ENCODE measurements around the gene RUBCNL. TPM values are rescaled to one million over a fixed set of nuclear protein-coding genes. Genes with fewer than 3 reads are reported as not detected.

Gene RUBCNL
- total RNA-seq, 1 experiment from 2014 or later: 1.4 TPM

- Mint-ChIP-seq H3K4me3 (no peak overlapping the region), H3K9me3 (no peaks in the 10 kb centered on the region), H3K27me3 (ENCODE audit: low read depth) (peaks cover 3% of the 10 kb centered on the region; the same call in 1 of the 2 replicates), H3K27ac (no peak overlapping the region), H3K36me3 (ENCODE audit: insufficient read depth in 1 of 3, low read depth in 3 of 3) (no peaks in the 10 kb centered on the region), H3K4me1 (peaks cover 0 to 4% of the 10 kb centered on the region in 2 experiments; a peak in 2 of 4 replicates)
- no peak overlapping the region for H3K4me2 ChIP-seq (ENCODE audit: insufficient read depth, insufficient read length, low read length)
- H3K18ac ChIP-seq (ENCODE audit: insufficient read length, low read depth, low read length): no peak overlapping the region
- no peak overlapping the region for H3K14ac ChIP-seq (ENCODE audit: insufficient read depth, low read length)
- H3K9ac ChIP-seq (ENCODE audit: extremely low read depth, insufficient read length, low read length): no peak overlapping the region
- H3K4me1 ChIP-seq (ENCODE audit: insufficient read depth, low read length): no peaks in the 10 kb centered on the region
- no peak overlapping the region for H4K91ac ChIP-seq (ENCODE audit: insufficient read length, low read depth, low read length)
- no peak overlapping the region for H2BK20ac ChIP-seq (ENCODE audit: low read depth, low read length, poor library complexity, severe bottlenecking)
- DNase-seq: no peak
- TF ChIP-seq CTCF (conservative IDR thresholded peaks at IDR 0.05): no peak
- H3K9me3 ChIP-seq (ENCODE audit: control insufficient read depth, low read depth, low read length): no peaks in the 10 kb centered on the region
- H2BK12ac ChIP-seq (ENCODE audit: insufficient read length, low read depth, low read length): no peak overlapping the region
- H3K79me2 ChIP-seq (ENCODE audit: insufficient read depth, low read length): no peaks in the 10 kb centered on the region
- H2AK5ac ChIP-seq (ENCODE audit: insufficient read length, low read length): no peak overlapping the region
- H4K5ac ChIP-seq (ENCODE audit: insufficient read length, low read depth, low read length): no peak overlapping the region
- no peak overlapping the region for H3T11ph ChIP-seq (ENCODE audit: low read length)
- no peak overlapping the region for H3K27ac ChIP-seq (ENCODE audit: insufficient read length, low read depth, low read length)
- no peak overlapping the region for H4K8ac ChIP-seq (replicated peaks; ENCODE audit: insufficient read length, low read depth, low read length)
- H3K79me1 ChIP-seq (ENCODE audit: insufficient read depth, low read depth, low read length, poor library complexity, severe bottlenecking): no peaks in the 10 kb centered on the region
- no peak overlapping the region for H3K56ac ChIP-seq (ENCODE audit: insufficient read length, low read depth, low read length)
- no peak overlapping the region for H2BK15ac ChIP-seq (ENCODE audit: low read depth, low read length)
- no peaks in the 10 kb centered on the region for H3K23me2 ChIP-seq (ENCODE audit: insufficient read length, low read depth, low read length, poor library complexity, severe bottlenecking)
- H2BK120ac ChIP-seq (ENCODE audit: low read depth, low read length, poor library complexity, severe bottlenecking): no peak overlapping the region
- no peak overlapping the region for H2BK5ac ChIP-seq (ENCODE audit: insufficient read length, low read length)
- H3K4ac ChIP-seq (ENCODE audit: low read depth, low read length): no peak overlapping the region
- no peaks in the 10 kb centered on the region for H3K27me3 ChIP-seq (ENCODE audit: insufficient read depth, low read length)
- no peaks in the 10 kb centered on the region for H4K20me1 ChIP-seq (ENCODE audit: control insufficient read depth, insufficient read depth, insufficient read length)
- no peak overlapping the region for H2AFZ ChIP-seq (ENCODE audit: low read length)
- H3K23ac ChIP-seq (ENCODE audit: insufficient read length, low read depth, low read length): no peak overlapping the region
Observed at GRCh38 chr13:46396341-46396740, 9.3 kb upstream of the RUBCNL start.
